DOHH2 (cell line): ENCODE measurements around the gene RBP4.

Experiments used
- H3F3A ChIP-seq: fragments of 200-600 bp; sonication (generic), shearing (Covaris generic); 2 replicates; pipeline ENCODE4 v1.6.0; 2016; ENCODE audit warnings: antibody characterized with exemption, mild to moderate bottlenecking; ENCODE audit not compliant: control insufficient read depth, insufficient read depth
- H3K27ac ChIP-seq: fragments of 200-600 bp; sonication (generic); 2 replicates; pipeline ENCODE4 v1.5.1; 2014; ENCODE audit warnings: low read depth, mild to moderate bottlenecking, low read length, moderate library complexity
- H3K27me3 ChIP-seq: fragments of 200-600 bp; sonication (generic); 2 replicates; pipeline ENCODE4 v1.6.1; 2014; ENCODE audit warnings: mild to moderate bottlenecking, low read length, mixed read lengths; ENCODE audit not compliant: control insufficient read depth
- H3K36me3 ChIP-seq: fragments of 200-600 bp; sonication (generic); 2 replicates; pipeline ENCODE4 v1.6.1; 2014; ENCODE audit warnings: mild to moderate bottlenecking, low read length, moderate library complexity, mixed read lengths; ENCODE audit not compliant: control insufficient read depth
- H3K4me1 ChIP-seq: fragments of 200-600 bp; sonication (generic); 2 replicates; pipeline ENCODE4 v1.6.1; 2014; ENCODE audit warnings: mild to moderate bottlenecking, low read length, mixed read lengths; ENCODE audit not compliant: control insufficient read depth
- H3K4me2 ChIP-seq: fragments of 200-600 bp; sonication (generic); 2 replicates; pipeline ENCODE4 v1.6.0; 2014; ENCODE audit warnings: mild to moderate bottlenecking, low read length, moderate library complexity
- H3K4me3 ChIP-seq: fragments of 200-600 bp; sonication (generic); 2 replicates; pipeline ENCODE4 v1.5.1; 2014; ENCODE audit warnings: mild to moderate bottlenecking, low read length, mixed read lengths
- H3K79me2 ChIP-seq: fragments of 200-600 bp; sonication (generic); 2 replicates; pipeline ENCODE4 v1.6.1; 2014; ENCODE audit warnings: mild to moderate bottlenecking, low read length, mixed read lengths; ENCODE audit not compliant: control insufficient read depth
- H3K9me2 ChIP-seq: fragments of 200-600 bp; sonication (generic); replicated peaks from 2 replicates; pipeline ENCODE4 v1.6.1; 2014; ENCODE audit warnings: mild to moderate bottlenecking, low read length, mixed read lengths; ENCODE audit not compliant: control insufficient read depth
- H3K9me3 ChIP-seq: fragments of 200-600 bp; sonication (generic); 2 replicates; pipeline ENCODE4 v1.6.1; 2014; ENCODE audit warnings: antibody characterized with exemption, low read length, mixed read lengths; ENCODE audit not compliant: control insufficient read depth, insufficient read depth
- H4K20me1 ChIP-seq: fragments of 200-600 bp; sonication (generic); 2 replicates; pipeline ENCODE4 v1.6.0; 2014; ENCODE audit warnings: low read depth, mild to moderate bottlenecking, antibody characterized with exemption, low read length, moderate library complexity; ENCODE audit not compliant: control insufficient read depth, insufficient read depth
- CTCF ChIP-seq: fragments of 200-600 bp; sonication (generic); IDR thresholded peaks from one replicate; pipeline ENCODE4 v1.5.1; 2014; ENCODE audit warnings: antibody characterized with exemption, mild to moderate bottlenecking, low read depth, low read length; ENCODE audit not compliant: poor library complexity, severe bottlenecking
- EZH2phosphoT487 ChIP-seq: fragments of 200-600 bp; sonication (generic); IDR thresholded peaks from 2 replicates; pipeline ENCODE4 v1.6.1; 2017; ENCODE audit warnings: borderline replicate concordance, mild to moderate bottlenecking, antibody characterized with exemption, low read length, moderate library complexity, mixed read lengths

Gene RBP4

GRCh38 chr10:93620925-93621324 lies 19.9 kb upstream of the RBP4 start:
- no peak overlapping the region for H3K4me3 ChIP-seq
- TF ChIP-seq CTCF (no peak), EZH2phosphoT487 (no peak)
- H4K20me1 ChIP-seq, result no peaks in the 10 kb centered on the region
- H3K9me3 ChIP-seq, result no peaks in the 10 kb centered on the region
- H3K27me3 ChIP-seq, result peaks cover 14% of the 10 kb centered on the region
- H3K36me3 ChIP-seq, result no peaks in the 10 kb centered on the region; the same call in 1 of the 2 replicates
- no peaks in the 10 kb centered on the region for H3K9me2 ChIP-seq
- H3K79me2 ChIP-seq, result no peaks in the 10 kb centered on the region
- H3K4me2 ChIP-seq, result no peak overlapping the region
- H3F3A ChIP-seq, result no peaks in the 10 kb centered on the region
- H3K4me1 ChIP-seq, result no peaks in the 10 kb centered on the region
- H3K27ac ChIP-seq, result no peak overlapping the region

GRCh38 chr10:93615576-93616235 lies 14.7 kb upstream of the RBP4 start:
- H3K27ac ChIP-seq, result no peak overlapping the region
- TF ChIP-seq CTCF (no peak), EZH2phosphoT487 (no peak)

GRCh38 chr10:93614101-93614825 lies 13.2 kb upstream of the RBP4 start:
- Histone ChIP-seq H3K9me2 (no peaks in the 10 kb centered on the region), H3K36me3 (no peaks in the 10 kb centered on the region), H3K27me3 (no peaks in the 10 kb centered on the region; the same call in 1 of the 2 replicates), H3K4me3 (no peak overlapping the region), H3K9me3 (no peaks in the 10 kb centered on the region), H4K20me1 (no peaks in the 10 kb centered on the region), H3F3A (no peaks in the 10 kb centered on the region), H3K79me2 (no peaks in the 10 kb centered on the region), H3K4me1 (no peaks in the 10 kb centered on the region), H3K4me2 (no peak overlapping the region), H3K27ac (no peak overlapping the region)
- no peak for TF ChIP-seq EZH2phosphoT487
- no peak for TF ChIP-seq CTCF

More at GRCh38 chr10:93615576-93616235, 14.7 kb upstream of the RBP4 start:
- H3K9me2 ChIP-seq, result no peaks in the 10 kb centered on the region
- H3K9me3 ChIP-seq, result no peaks in the 10 kb centered on the region
- no peaks in the 10 kb centered on the region for H3K36me3 ChIP-seq
- H3K27me3 ChIP-seq, result peaks cover 5% of the 10 kb centered on the region
- no peak overlapping the region for H3K4me3 ChIP-seq
- no peaks in the 10 kb centered on the region for H4K20me1 ChIP-seq
- H3F3A ChIP-seq, result no peaks in the 10 kb centered on the region
- no peaks in the 10 kb centered on the region for H3K79me2 ChIP-seq
- no peaks in the 10 kb centered on the region for H3K4me1 ChIP-seq
- no peak overlapping the region for H3K4me2 ChIP-seq
